C4-2B (cell line): ENCODE data around the gene ELMO2.

Experiments used
- CTCF ChIP-seq: fragments of 450-650 bp; conservative IDR thresholded peaks from 2 replicates; pipeline ENCODE4 v1.5.1; 2017; ENCODE audit warnings: mild to moderate bottlenecking
- ZFX ChIP-seq: fragments of 450-650 bp; IDR thresholded peaks from 2 replicates; pipeline ENCODE4 v1.6.1; 2017

DNA sequence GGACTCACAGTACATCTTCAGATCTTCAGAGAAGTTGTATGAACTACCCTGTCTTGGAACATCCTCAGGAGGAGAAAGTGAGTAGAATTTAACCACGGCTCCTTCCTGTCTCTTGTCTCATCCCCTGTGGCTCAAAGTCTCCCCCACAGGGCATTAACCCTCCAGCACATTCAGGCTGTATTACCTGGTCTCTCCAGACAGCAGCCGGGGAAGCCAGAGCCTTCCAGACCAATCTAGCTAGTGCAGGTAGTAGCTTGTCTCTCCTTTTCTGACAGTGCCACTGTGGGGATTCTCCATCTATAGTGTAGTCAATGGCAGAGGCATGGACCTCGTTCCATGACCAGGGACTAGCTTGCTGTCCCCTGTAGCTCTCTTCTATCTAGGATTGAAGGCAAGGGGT is 16.9 kb upstream of the ELMO2 start:
- TF ChIP-seq CTCF: no peak
- TF ChIP-seq ZFX: no peak
